Cardiac septum (tissue), 1 donor: ENCODE measurements around the gene LRP5. TPM values are rescaled to one million over a fixed set of nuclear protein-coding genes. Genes with fewer than 3 reads are reported as not detected.
"Not testable (repeated sequence)": the region's sequence is repeated elsewhere in the genome, so short reads cannot be mapped to it uniquely, and the experiment has no call there.

ENCODE experiments used
- DNase-seq: peaks from one replicate; pipeline ENCODE4 v3.0.0-alpha.2; 2020; ENCODE audit warnings: low spot score
- intact Hi-C: fragments of 100-400 bp; cut with DNase I; formaldehyde crosslinking; loops from one replicate; pipeline ENCODE4 v1.14.0; 2022
- total RNA-seq: library from RNA; stranded (reverse); fragmentation: NEBNext Ultra II Directional; extraction: Animal tissue kit (Norgen Biotek cat#: 25700); gene quantifications from one replicate; pipeline ENCODE4 v1.2.1, GENCODE V29; 2021
- donor health status: DM: no; HTN: no; CAD: no.

LRP5 gene
- total RNA-seq, 1 donor from 2014 or later = 38.6 TPM

- intact Hi-C loops = loop anchor here (5.0 kb wide), 2 partner anchors 34 to 119 kb away; no protein-coding TSS in a partner anchor
- DNase-seq = peak; percentile 20
Observed at GRCh38 chr11:68463714-68464113, 151.3 kb downstream of the LRP5 start.

- no peak for DNase-seq
- intact Hi-C loops = loop anchor here (5.0 kb wide), 1 partner anchor 55 kb away; no protein-coding TSS in a partner anchor
Observed at GRCh38 chr11:68467201-68467834, 154.9 kb downstream of the LRP5 start.

GRCh38 chr11:68468217-68468828 is 155.9 kb downstream of the LRP5 start:
- no peak for DNase-seq
- intact Hi-C loops = loop anchor here (5.0 kb wide), 1 partner anchor 54 kb away; no protein-coding TSS in a partner anchor

- intact Hi-C loops = loop anchor here (5.0 kb wide), 1 partner anchor 53 kb away; no protein-coding TSS in a partner anchor
- DNase-seq = no peak
Observed at GRCh38 chr11:68469122-68469521, 156.7 kb downstream of the LRP5 start.

GRCh38 chr11:68469642-68470041 is 157.3 kb downstream of the LRP5 start:
- intact Hi-C loops = loop anchor here (5.0 kb wide), 1 partner anchor 53 kb away; no protein-coding TSS in a partner anchor
- DNase-seq = no peak

- intact Hi-C loops = no loop called here
- no peak for DNase-seq
Observed at GRCh38 chr11:68470304-68470811, 158.0 kb downstream of the LRP5 start.

- intact Hi-C loops = no loop called here
- DNase-seq = no peak
Observed at GRCh38 chr11:68471360-68472340, 159.3 kb downstream of the LRP5 start.

GRCh38 chr11:68472778-68473177 is 160.4 kb downstream of the LRP5 start:
- intact Hi-C loops = no loop called here
- no peak for DNase-seq

- no peak for DNase-seq
- intact Hi-C loops = no loop called here
Observed at GRCh38 chr11:68473693-68474092, 161.3 kb downstream of the LRP5 start.

- DNase-seq, intact Hi-C loops: not testable (repeated sequence)
Observed at GRCh38 chr11:68475626-68476025, 163.2 kb downstream of the LRP5 start.

- no peak for DNase-seq
- intact Hi-C loops = no loop called here
Observed at GRCh38 chr11:68479390-68479789, 167.0 kb downstream of the LRP5 start.

GRCh38 chr11:68480193-68480592 is 167.8 kb downstream of the LRP5 start:
- DNase-seq = no peak
- intact Hi-C loops = no loop called here

- intact Hi-C loops = no loop called here
- DNase-seq = no peak
Observed at GRCh38 chr11:68480852-68481510, 168.6 kb downstream of the LRP5 start.

- no peak for DNase-seq
- intact Hi-C loops = no loop called here
Observed at GRCh38 chr11:68481579-68482240, 169.3 kb downstream of the LRP5 start.

- intact Hi-C loops = no loop called here
Observed at GRCh38 chr11:68488623-68489022, 176.2 kb downstream of the LRP5 start.

GRCh38 chr11:68495220-68495729 is 182.9 kb downstream of the LRP5 start:
- intact Hi-C loops = loop anchor here (5.0 kb wide), 1 partner anchor 33 kb away; the partner anchor contains the start of gene PPP6R3
- DNase-seq = no peak

More at GRCh38 chr11:68488623-68489022, 176.2 kb downstream of the LRP5 start:
- DNase-seq = no peak

- no peak for DNase-seq
- intact Hi-C loops = loop anchor here (5.0 kb wide), 1 partner anchor 34 kb away; the partner anchor contains the start of gene PPP6R3
Observed at GRCh38 chr11:68495872-68496271, 183.5 kb downstream of the LRP5 start.

GRCh38 chr11:68497761-68498160 is 185.4 kb downstream of the LRP5 start:
- intact Hi-C loops = loop anchor here (5.0 kb wide), 1 partner anchor 35 kb away; the partner anchor contains the start of gene PPP6R3
- no peak for DNase-seq
